ENCODE measurements around the gene CEP43. TPM values are rescaled to one million over a fixed set of nuclear protein-coding genes. Genes with fewer than 3 reads are reported as not detected.

CEP43 gene
- total RNA-seq, 1 experiment from 2014 or later, result 19.7 TPM

- Histone ChIP-seq H3K9me2 (ENCODE audit: insufficient read depth) (no peaks in the 10 kb centered on the region), H3K9me3 (ENCODE audit: insufficient read depth, low read depth) (no peaks in the 10 kb centered on the region), H3F3A (ENCODE audit: insufficient read depth, low read depth) (no peaks in the 10 kb centered on the region), H3K79me2 (ENCODE audit: low read depth) (no peaks in the 10 kb centered on the region), H3K27ac (no peak overlapping the region), H3K36me3 (ENCODE audit: low read depth) (no peaks in the 10 kb centered on the region), H3K27me3 (ENCODE audit: insufficient read depth, low read depth) (no peaks in the 10 kb centered on the region), H4K20me1 (ENCODE audit: insufficient read depth) (no peaks in the 10 kb centered on the region), H3K4me1 (replicated peaks; ENCODE audit: insufficient read depth) (no peaks in the 10 kb centered on the region), H3K4me3 (no peak overlapping the region), H2AFZ (no peak overlapping the region), H3K4me2 (no peak overlapping the region)
- no TSS peak for BruUV-seq (replicated peaks)
- TF ChIP-seq EZH2 (IDR thresholded peaks at IDR 0.05; ENCODE audit: low read depth) (no peak), CTCF (conservative IDR thresholded peaks at IDR 0.05) (no peak)
- ChIA-PET POLR2A (ENCODE audit: unreplicated experiment) (interaction anchor here (0.6 kb wide), 1 partner anchor 20 kb away, joined by 3 read pairs; no protein-coding TSS in a partner anchor), CTCF (no interaction called here)
- no peak for DNase-seq
- intact Hi-C loops (cut with micrococcal nuclease; ENCODE audit: unreplicated experiment), result no loop called here
These were observed 48.4 kb downstream of the CEP43 start for GRCh38 chr6:167047554-167047953.

Small RNAs within 50 kb of the gene (microRNA-seq; reads per million reads assigned to microRNA genes)
- gene MIR3939 (ENCODE audit: borderline number of aligned reads, borderline replicate concordance), result not detected

Other genes with a start within 250 kb of the CEP43 start
- gene RNASET2, start 42.8 kb upstream of the CEP43 start, total RNA-seq (2021), result 16.3 and 20.1 TPM in 2 replicates
- not detected in 2 replicates for gene CCR6, start 123.7 kb downstream of the CEP43 start, total RNA-seq (2021)
- not detected in 2 replicates for gene GPR31, start 158.6 kb downstream of the CEP43 start, total RNA-seq (2021)